ENCODE data around the gene OBSCN.
A peak's percentile ranks its signal among the peaks of the same experiment; 100 is the strongest.

The OBSCN gene

DNA sequence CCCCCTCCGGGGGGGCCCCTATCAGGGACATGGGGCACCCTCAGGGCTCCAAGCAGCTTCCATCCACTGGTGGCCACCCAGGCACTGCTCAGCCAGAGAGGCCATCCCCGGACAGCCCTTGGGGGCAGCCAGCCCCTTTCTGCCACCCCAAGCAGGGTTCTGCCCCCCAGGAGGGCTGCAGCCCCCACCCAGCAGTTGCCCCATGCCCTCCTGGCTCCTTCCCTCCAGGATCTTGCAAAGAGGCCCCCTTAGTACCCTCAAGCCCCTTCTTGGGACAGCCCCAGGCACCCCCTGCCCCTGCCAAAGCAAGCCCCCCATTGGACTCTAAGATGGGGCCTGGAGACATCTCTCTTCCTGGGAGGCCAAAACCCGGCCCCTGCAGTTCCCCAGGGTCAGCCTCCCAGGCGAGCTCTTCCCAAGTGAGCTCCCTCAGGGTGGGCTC lies 163.9 kb downstream of the OBSCN start:
- no peak for DNase-seq (ENCODE audit: low read depth)

GRCh38 chr1:228372183-228373003 lies 164.5 kb downstream of the OBSCN start:
- no peak for DNase-seq (ENCODE audit: low read depth)

DNA sequence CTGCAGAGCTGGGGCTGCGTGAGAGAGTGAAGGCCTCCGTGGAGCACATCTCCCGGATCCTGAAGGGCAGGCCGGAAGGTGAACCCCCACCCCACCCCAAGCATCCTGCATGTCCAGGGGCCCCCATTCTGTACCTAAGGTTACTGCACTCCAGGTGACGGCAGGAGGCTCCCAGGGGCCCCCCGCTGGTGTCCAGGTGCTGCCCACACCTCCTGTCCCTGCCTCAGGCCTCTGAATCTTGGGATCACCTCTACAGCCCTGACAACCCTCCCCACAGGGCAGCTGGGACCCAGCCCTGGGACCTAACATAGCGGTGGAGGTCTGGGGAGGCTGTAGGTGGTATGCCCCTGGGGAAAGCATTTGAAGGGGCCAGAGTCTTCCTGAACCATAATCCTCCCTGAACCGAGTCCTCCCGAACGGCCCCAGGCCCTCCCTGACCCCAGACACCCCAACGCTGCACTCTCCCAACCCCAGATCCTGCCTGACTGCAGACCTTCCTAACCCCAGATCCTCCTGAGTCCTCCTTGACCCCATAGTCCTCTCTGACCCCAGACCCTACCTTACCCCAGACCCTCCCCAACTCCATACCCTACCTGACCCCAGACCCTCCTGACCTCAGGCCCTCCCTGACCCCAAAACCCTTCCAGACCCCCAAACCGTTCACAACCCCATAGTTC lies 165.3 kb downstream of the OBSCN start:
- no peak for DNase-seq (ENCODE audit: low read depth)

DNA sequence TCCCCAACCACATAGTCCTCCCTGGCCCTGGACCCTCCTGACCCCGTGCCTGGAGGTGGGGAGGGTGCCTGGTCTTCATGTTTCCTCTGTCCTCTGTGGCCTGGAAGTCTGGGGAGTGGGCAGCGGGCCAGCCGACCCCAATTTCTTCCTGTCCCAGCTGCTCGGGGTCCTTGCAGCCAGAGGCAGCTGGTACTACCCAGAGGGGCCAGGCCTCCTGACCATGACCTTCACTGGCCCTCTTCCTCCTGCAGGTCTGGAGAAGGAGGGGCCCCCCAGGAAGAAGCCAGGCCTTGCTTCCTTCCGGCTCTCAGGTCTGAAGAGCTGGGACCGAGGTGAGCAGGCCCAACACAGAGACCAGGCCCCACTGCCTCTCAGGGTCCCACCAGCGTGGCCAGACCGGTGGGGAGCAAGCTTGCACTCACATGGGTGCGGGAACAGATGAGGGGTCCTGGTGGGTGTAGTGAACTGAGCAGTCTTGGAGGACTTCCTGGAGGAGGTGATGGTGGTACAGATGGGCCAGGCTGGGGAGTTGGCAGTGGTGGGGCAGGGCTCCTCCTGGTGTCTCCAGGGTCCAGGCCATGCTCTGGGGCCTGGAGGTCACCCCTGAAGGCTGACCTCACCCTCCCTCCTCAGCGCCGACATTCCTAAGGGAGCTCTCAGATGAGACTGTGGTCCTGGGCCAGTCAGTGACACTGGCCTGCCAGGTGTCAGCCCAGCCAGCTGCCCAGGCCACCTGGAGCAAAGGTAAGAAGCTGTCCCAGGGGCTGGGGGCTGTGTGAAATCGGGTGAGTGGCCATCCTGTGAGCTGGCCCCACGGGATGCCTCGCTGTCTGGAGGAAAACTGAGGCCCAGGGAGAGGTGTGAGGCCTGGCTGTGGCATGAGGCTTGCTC lies 166.1 kb downstream of the OBSCN start:
- no peak for DNase-seq (ENCODE audit: low read depth)

DNA sequence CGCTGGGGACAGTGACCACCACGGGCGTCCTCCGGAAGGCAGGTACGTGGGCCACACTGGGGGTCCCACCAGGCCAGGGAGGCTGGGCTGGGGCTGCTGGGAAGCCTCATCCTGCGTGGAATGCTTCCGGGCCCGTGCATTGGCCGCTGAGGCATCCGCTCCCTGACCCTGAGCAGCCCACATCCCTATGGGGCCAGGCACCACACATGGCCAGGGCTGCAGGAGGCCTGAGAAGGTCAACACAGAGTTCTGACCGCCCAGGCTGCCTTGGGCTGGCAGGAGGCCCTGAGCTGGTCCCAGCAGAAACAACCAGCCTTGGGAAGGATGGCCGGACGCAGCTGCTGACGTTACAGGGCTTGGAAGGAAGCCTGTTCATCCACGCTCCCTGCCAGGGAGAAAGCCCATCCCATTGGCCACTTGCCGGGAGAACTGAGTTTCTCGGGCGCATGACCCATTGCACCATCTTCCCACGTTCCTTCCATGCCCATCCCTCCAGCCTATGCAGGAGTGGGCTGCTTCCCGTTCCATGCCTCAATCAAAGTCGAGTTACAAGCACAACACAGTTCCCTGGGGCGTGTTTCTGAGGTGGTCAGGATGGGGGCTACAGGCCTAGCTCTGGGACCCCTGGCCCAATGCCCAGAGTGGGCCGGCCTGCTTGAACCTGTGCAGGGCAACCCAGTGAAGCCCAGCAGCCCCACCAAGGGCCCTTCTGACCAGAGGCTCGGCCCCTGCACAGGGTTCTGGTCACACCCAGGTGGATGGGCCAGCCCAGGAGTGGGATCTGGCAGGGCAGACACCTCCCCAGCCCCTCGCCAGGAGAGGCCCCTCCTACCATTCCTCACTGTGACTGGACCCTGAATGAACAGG lies 167.1 kb downstream of the OBSCN start:
- no peak for DNase-seq (ENCODE audit: low read depth)

- no peak for DNase-seq (ENCODE audit: low read depth)
These were observed 167.9 kb downstream of the OBSCN start for GRCh38 chr1:228375578-228376261.

DNA sequence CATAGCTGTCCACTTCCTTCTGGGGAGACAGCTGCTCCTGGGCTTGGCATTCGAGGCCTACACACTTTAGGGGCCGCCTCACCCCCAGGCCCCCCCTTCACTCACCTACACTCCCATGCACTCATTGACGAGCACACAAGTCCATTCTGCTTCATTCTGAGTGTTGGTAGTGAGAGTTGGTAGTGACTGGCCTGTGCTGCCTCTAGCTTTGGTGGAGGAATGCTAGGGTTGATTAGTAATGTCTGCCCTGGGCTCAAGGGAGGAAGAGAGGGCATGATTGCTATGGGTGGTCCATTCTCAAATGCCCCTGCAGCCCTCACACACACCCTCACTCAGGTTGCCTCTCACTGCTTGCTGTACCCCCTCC lies 168.4 kb downstream of the OBSCN start:
- DNase-seq (ENCODE audit: low read depth) = no peak

GRCh38 chr1:228376651-228377631 lies 169.1 kb downstream of the OBSCN start:
- no peak for DNase-seq (ENCODE audit: low read depth)

- DNase-seq (ENCODE audit: low read depth) = no peak
These were observed 169.8 kb downstream of the OBSCN start for GRCh38 chr1:228377664-228378089.

- DNase-seq (ENCODE audit: low read depth) = peak; percentile 16
These were observed 170.4 kb downstream of the OBSCN start for GRCh38 chr1:228378090-228378872.

GRCh38 chr1:228378873-228379460 lies 171.1 kb downstream of the OBSCN start:
- DNase-seq (ENCODE audit: low read depth) = no peak

DNA sequence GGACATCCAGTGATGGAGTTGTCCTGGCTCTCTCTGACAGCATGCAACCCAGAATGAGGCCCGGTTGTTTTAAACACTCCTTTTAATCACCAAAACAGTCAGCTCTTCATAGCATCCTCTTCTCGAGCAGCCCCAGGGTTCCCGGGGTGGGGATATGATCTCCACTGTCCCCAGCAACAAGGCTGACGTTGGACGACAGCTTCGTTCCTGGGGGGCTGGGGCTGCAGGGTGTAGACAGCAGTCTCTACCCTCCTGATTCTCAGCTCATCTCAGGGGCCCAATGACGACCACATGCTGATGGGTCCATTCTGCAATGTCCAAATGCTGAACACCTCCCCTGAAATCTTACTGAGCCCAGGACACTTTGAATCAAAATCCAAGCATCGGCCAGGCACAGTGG lies 171.8 kb downstream of the OBSCN start:
- DNase-seq (ENCODE audit: low read depth) = no peak

- DNase-seq (ENCODE audit: low read depth) = no peak
These were observed 173.5 kb downstream of the OBSCN start for GRCh38 chr1:228381356-228381755.

DNA sequence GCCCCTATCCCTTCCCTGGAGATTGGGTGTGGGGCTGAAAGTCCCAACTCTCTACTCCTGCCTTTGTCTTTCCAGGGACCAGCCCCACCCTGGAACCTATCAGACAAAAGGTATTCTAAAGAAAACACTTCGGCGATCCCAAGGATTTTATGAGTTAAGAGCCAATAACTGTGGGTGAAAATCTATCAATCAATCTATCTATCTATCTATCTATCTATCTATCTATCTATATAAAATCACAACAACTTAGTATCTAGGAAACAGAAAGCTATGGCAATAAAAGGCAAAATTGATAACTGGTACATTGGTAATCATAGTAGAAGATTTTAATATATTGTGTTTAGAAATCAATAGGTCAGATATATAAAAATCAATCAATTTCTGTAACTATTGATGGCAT lies 175.9 kb downstream of the OBSCN start:
- DNase-seq (ENCODE audit: low read depth) = no peak

- DNase-seq (ENCODE audit: low read depth) = no peak
These were observed 177.4 kb downstream of the OBSCN start for GRCh38 chr1:228385232-228385631.

GRCh38 chr1:228387321-228387720 lies 179.5 kb downstream of the OBSCN start:
- no peak for DNase-seq (ENCODE audit: low read depth)

DNA sequence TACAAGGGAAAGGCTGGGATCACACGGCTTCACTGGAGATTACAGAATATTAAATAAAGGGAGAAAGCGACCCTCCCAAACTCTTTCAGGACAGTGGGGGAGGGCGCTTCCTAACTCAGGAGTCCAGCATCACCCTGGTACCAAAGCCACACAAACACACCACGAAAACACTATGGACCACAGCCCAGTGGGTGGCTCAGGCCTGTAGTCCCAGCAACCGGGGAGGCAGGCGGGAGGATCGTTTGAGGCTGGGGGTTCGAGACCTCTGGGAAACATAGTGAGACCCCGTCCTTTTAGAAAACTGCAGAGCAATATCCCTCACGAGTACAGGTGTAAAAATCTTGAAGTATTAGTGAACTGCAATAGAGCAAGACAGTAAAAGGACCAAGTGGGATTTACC lies 182.8 kb downstream of the OBSCN start:
- DNase-seq (ENCODE audit: low read depth) = no peak

- DNase-seq (ENCODE audit: low read depth) = no peak
These were observed 183.7 kb downstream of the OBSCN start for GRCh38 chr1:228391411-228392020.
